Activated naive CD4-positive, alpha-beta T cell (primary cell): ENCODE data around the gene DEPDC5.

Source experiments
- DNase-seq, 4 experiments: peaks; one replicate each; lab custom pipeline; 2025; lab: John Stamatoyannopoulos, UW

The DEPDC5 gene

GRCh38 chr22:31951194-31952093, 197.6 kb downstream of the DEPDC5 start:
- no peak for DNase-seq

GRCh38 chr22:31952094-31952401, 198.2 kb downstream of the DEPDC5 start:
- no peak for DNase-seq

GRCh38 chr22:31952472-31952871, 198.7 kb downstream of the DEPDC5 start:
- DNase-seq: no peak

GRCh38 chr22:31953261-31953660, 199.4 kb downstream of the DEPDC5 start:
- DNase-seq: no peak

GRCh38 chr22:31954535-31955523, 201.0 kb downstream of the DEPDC5 start:
- no peak for DNase-seq

GRCh38 chr22:31956360-31956759, 202.5 kb downstream of the DEPDC5 start:
- no peak for DNase-seq
